Small intestine (tissue), 7 donors: ENCODE measurements around the gene MMD2. TPM values are rescaled to one million over a fixed set of nuclear protein-coding genes. Genes with fewer than 3 reads are reported as not detected.

Source experiments
- DNase-seq, 2 donors: peaks; one replicate each; pipeline versions ENCODE4 v3.0.0 to v3.0.0-alpha.2; 2013
- FAIRE-seq: peaks from 2 replicates; lab custom pipeline; 2012; peaks lifted over from hg19 to GRCh38; lab: Jason Lieb, UNC
- H3K27ac ChIP-seq, 3 donors: one replicate each; pipeline ENCODE4 v1.5.1; 2013; ENCODE audit warnings: low read length in 2 of 3, mild to moderate bottlenecking in 2 of 3, control low read depth in 1 of 3, inconsistent platforms in 1 of 3, low read depth in 1 of 3, moderate library complexity in 1 of 3
- H3K27me3 ChIP-seq, 3 donors: one replicate each; pipeline ENCODE4 v1.6.1; 2013; ENCODE audit warnings: low read length in 3 of 3, inconsistent platforms in 1 of 3; ENCODE audit not compliant: control insufficient read depth in 3 of 3, insufficient read depth in 3 of 3
- H3K36me3 ChIP-seq, 3 donors: one replicate each; pipeline ENCODE4 v1.6.1; 2013; ENCODE audit warnings: low read length in 3 of 3, inconsistent platforms in 1 of 3, low read depth in 1 of 3, mild to moderate bottlenecking in 1 of 3, moderate library complexity in 1 of 3; ENCODE audit not compliant: control insufficient read depth in 3 of 3, insufficient read depth in 2 of 3
- H3K4me1 ChIP-seq, 3 donors: one replicate each; pipeline ENCODE4 v1.6.1; 2013; ENCODE audit warnings: low read length in 2 of 3, inconsistent platforms in 1 of 3, low read depth in 1 of 3, mild to moderate bottlenecking in 1 of 3, moderate library complexity in 1 of 3; ENCODE audit not compliant: control insufficient read depth in 3 of 3, insufficient read depth in 2 of 3
- H3K4me3 ChIP-seq, 3 donors: one replicate each; pipeline ENCODE4 v1.5.1; 2013; ENCODE audit warnings: low read length in 3 of 3, control low read depth in 1 of 3, inconsistent platforms in 1 of 3, low read depth in 1 of 3, mild to moderate bottlenecking in 1 of 3, moderate library complexity in 1 of 3
- H3K9me3 ChIP-seq, 2 donors: one replicate each; pipeline ENCODE4 v1.6.1; 2013; ENCODE audit warnings: low read depth in 1 of 2, low read length in 1 of 2; ENCODE audit not compliant: control insufficient read depth in 2 of 2, insufficient read depth in 1 of 2
- WGBS, 3 donors: extraction: QIAGEN DNeasy Blood & Tissue Kit; methylation state at CpG; one replicate each; pipeline ENCODE4 v1.1.7; 2013; 5-methylcytosine and 5-hydroxymethylcytosine counted together
- polyA plus RNA-seq, 4 donors: library from polyadenylated mRNA; stranded (reverse) in 3 of 4; unstranded in 1 of 4; fragments of 200-250 nt in 3 of 4; fragments of 120-200 nt in 1 of 4; gene quantifications; one replicate each; pipeline versions ENCODE4 v1.2.1 to v1.2.3, GENCODE V29; 2013
- donor health status: healthy with polysubstance abuse.
- donor health status: control.
- donor health status: control.
- donor health status: Bipolar disorder and iron deficiency.
- donor health status: healthy.

MMD2 gene
- polyA plus RNA-seq, 4 donors, result 0.12 TPM; not detected in 3

DNA sequence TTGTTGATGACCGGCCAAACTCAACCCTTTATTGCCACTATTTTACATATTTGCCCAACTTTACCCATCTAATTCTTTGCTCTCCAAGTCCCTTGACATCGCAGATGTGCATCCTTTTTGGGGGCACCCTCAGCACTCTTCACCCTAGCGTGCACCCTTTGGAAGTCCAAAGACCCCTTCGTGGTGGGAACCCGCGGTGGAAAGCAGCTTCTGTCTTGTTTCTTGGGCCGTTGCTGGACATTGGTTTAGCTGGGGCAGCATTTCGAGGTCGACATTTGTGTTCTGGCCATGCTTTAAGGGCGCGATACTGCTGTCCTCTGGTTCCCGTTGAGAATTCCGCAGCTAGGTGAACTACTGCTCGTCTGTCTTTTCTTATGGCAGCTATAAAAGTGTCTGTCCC lies 96.8 kb downstream of the MMD2 start:
- no peak overlapping the region for H3K27ac ChIP-seq
- FAIRE-seq, result no peak
- no peak for DNase-seq
- WGBS, 3 donors, result 87 to 90% (median 88%) methylated on average over 14 of the region's 14 CpGs
- H3K9me3 ChIP-seq, result no peaks in the 10 kb centered on the region
- H3K36me3 ChIP-seq, result no peaks in the 10 kb centered on the region
- H3K4me1 ChIP-seq, result no peaks in the 10 kb centered on the region
- peaks cover 0 to 19% (median 0%) of the 10 kb centered on the region in 3 donors for H3K27me3 ChIP-seq
- H3K4me3 ChIP-seq, result no peak overlapping the region

DNA sequence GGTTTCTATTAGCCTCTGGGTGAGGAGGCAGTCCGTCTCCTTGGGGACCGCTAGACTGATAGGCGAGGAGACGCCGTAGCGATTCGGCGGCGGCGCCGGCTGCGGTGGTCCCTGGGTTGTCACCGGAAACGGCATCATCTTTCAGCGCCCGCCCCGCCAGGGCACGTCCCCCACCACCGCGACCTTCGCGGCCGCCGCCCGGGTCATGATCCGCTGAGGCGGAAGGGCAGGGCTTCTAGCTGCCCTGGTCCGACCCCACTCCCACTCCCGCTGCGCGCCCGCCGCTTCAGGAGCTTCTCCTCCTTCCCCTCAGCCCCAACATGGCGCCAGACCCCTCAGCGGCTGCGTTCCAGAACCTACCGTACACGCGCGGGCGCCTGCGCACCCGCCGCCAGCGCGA lies 97.3 kb downstream of the MMD2 start, which contains the start of gene PAPOLB:
PAPOLB (minus strand) TSS at position 358 of the 400 bp plus-strand sequence; CDS start at position 138, 220 bp downstream.
- Histone ChIP-seq H3K36me3 (no peaks in the 10 kb centered on the region), H3K4me3 (peak within 1 kb of the TSS in 1 of 3 donors; percentile 22), H3K9me3 (no peaks in the 10 kb centered on the region), H3K4me1 (no peaks in the 10 kb centered on the region), H3K27me3 (peaks cover 0 to 20% (median 0%) of the 10 kb centered on the region in 3 donors), H3K27ac (no peak within 1 kb of the TSS)
- FAIRE-seq, result no peak
- peak in 1 of 2 donors; percentile 11 for DNase-seq
- 22 to 47% (median 38%) methylated on average over 41 to 46 of the region's 46 CpGs for WGBS, 3 donors

DNA sequence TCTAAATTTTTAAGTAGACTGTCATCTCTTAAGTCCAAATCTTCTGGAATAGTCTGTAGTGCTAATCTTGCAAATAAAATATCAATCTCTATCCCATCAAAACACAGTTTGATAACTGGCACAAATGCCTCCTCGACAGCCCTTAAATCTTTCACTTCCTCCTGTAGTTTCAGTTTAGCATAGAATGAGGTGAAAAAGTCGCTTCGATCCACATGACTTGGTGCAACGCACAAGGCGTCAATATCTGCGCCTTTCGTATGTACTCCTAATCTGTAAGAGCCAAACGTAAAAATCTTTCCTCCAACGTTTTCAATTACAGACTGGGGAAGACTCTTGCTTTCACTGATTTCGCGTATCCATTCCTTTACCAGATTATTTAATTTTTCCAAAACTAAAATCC lies 97.8 kb downstream of the MMD2 start:
- H3K4me1 ChIP-seq, result no peaks in the 10 kb centered on the region
- no peak for DNase-seq
- no peak overlapping the region for H3K27ac ChIP-seq
- no peaks in the 10 kb centered on the region for H3K36me3 ChIP-seq
- no peak for FAIRE-seq
- H3K4me3 ChIP-seq, result peak overlapping the region in 1 of 3 donors; percentile 22
- peaks cover 0 to 21% (median 0%) of the 10 kb centered on the region in 3 donors for H3K27me3 ChIP-seq
- no peaks in the 10 kb centered on the region for H3K9me3 ChIP-seq
- 87 to 94% (median 90%) methylated on average over 11 of the region's 11 CpGs for WGBS, 3 donors

DNA sequence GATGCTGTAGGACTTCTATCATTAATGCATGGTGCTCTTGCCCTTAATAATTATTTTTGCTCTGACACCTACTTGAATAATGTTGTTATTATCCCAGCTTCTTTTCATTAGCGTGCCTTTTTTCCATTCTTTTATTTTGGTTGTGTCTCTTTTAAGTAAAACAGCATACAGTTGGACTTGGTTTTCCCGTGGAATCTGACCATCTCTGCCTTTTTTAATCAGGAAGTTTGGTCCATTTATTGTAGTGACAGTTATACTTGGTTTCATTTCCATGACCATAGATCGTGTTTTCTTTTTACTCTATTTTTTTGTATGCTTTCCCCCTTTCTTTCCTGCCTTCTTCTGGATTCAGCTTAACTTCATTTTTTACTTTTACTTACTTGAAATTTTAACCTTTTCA lies 101.8 kb downstream of the MMD2 start:
- Histone ChIP-seq H3K4me3 (no peak overlapping the region), H3K36me3 (no peaks in the 10 kb centered on the region), H3K27me3 (peaks cover 0 to 18% (median 0%) of the 10 kb centered on the region in 3 donors), H3K27ac (no peak overlapping the region), H3K9me3 (no peaks in the 10 kb centered on the region), H3K4me1 (no peaks in the 10 kb centered on the region)
- 50 to 71% (median 66%) methylated on average over 3 of the region's 3 CpGs for WGBS, 3 donors
- DNase-seq (no peak), FAIRE-seq (no peak)

DNA sequence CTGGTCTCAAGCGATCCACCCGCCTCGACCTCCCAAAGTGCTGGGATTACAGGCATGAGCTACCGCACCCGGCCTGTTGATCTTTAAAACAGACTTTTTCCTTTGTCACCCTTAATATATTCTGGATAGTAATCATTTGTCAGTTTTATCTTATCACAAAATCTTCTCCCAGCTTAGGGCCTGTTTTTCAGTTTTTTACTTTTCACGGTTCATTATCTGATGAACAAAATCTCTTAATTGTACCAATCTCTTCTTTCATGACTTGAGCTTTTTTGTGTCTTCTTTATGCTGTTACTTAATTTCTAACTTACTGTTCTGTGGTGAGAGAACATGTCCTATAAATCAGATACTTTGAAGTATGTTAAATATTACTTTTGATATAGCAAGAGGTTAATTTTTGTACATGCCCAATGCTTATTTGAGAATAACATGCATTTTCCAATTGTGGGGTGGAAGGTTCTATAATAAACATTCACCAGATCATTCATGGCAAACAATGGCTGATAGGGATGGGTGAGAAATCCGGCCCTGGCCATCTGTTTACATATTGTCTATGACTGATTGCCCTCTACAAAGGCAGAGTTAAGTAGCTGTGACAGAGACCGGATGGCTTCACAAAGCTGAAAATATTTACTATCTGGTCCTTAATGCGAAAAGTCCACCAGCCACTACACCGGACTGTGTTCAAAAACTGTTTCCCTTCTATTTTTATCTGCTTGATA lies 102.5 kb downstream of the MMD2 start:
- Histone ChIP-seq H3K4me3 (no peak overlapping the region), H3K36me3 (no peaks in the 10 kb centered on the region), H3K4me1 (no peaks in the 10 kb centered on the region), H3K27me3 (peaks cover 0 to 11% (median 0%) of the 10 kb centered on the region in 3 donors), H3K27ac (no peak overlapping the region), H3K9me3 (peaks cover 0 to 7% of the 10 kb centered on the region in 2 donors)
- FAIRE-seq, result no peak
- DNase-seq, result no peak
- 59 to 71% (median 69%) methylated on average over 10 of the region's 10 CpGs for WGBS, 3 donors

Other genes with a start within 250 kb of the MMD2 start
- 100 to 1,000 TPM in 1 of 4 donors, 10 to 100 TPM in 3; 35.8 to 116 (median 64.2) TPM for gene AP5Z1, start 183.6 kb downstream of the MMD2 start, polyA plus RNA-seq
- gene PAPOLB, start 97.2 kb downstream of the MMD2 start, polyA plus RNA-seq, result under 1 TPM in 1 of 4 donors, not detected in 3; 0.03 TPM
- 1 to 10 TPM in 2 of 4 donors, under 1 TPM in 1, not detected in 1; 0.18 to 3.2 (median 1.6) TPM for gene RADIL, start 75.5 kb downstream of the MMD2 start, polyA plus RNA-seq
- gene RBAK, start 86.7 kb upstream of the MMD2 start, polyA plus RNA-seq, result 10 to 100 TPM in 1 of 4 donors, 1 to 10 TPM in 3; 2.2 to 14.1 (median 3.5) TPM
- gene WIPI2, start 231.0 kb upstream of the MMD2 start, polyA plus RNA-seq, result 10 to 100 TPM; 25.0 to 44.1 (median 35.8) TPM